GM13977 (cell line): Measurements from ENCODE around the gene RAP1GAP.

Experiments used
- DNase-seq: peaks from one replicate; pipeline ENCODE4 v3.0.0; 2012; ENCODE audit warnings: low spot score
- in situ Hi-C: fragments of 300-500 bp; cut with MboI; formaldehyde crosslinking; loops from one replicate; pipeline ENCODE4 v1.12.0; 2022; ENCODE audit warnings: low sequenced_read_pairs, low pct_unique_long_range_greater_than_20kb, mixed read lengths, inconsistent platforms; ENCODE audit not compliant: unreplicated experiment
- TF ChIP-seq, protein P1 (sequence below): IDR thresholded peaks from 2 replicates; pipeline ENCODE4 v1.5.1; 2012; ENCODE audit warnings: mild to moderate bottlenecking, control low read depth; ENCODE audit not compliant: insufficient read depth; ENCODE audit errors: extremely low read depth, missing control alignments

Gene RAP1GAP

DNA sequence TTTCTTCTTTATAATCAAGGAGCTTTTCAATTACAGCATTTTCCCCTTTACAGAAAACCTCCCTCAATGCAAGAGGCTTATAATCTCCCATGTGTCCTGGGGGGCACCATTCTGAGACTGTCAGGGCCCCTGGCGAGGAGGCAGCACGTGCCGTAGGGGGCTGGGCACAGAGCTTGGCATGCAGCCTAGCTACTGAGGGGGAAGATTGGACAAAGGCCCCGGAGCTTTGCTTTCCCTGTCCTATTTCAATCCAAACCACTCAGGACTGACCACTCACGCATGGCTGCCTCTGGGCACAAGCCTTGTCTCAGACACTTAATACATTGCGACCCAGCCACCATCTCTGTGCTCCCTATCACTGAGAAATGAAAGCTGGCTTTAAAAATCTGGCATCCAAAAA is 2.8 kb upstream of the RAP1GAP start:
- in situ Hi-C loops: no loop called here
- TF ChIP-seq, protein P1, sequence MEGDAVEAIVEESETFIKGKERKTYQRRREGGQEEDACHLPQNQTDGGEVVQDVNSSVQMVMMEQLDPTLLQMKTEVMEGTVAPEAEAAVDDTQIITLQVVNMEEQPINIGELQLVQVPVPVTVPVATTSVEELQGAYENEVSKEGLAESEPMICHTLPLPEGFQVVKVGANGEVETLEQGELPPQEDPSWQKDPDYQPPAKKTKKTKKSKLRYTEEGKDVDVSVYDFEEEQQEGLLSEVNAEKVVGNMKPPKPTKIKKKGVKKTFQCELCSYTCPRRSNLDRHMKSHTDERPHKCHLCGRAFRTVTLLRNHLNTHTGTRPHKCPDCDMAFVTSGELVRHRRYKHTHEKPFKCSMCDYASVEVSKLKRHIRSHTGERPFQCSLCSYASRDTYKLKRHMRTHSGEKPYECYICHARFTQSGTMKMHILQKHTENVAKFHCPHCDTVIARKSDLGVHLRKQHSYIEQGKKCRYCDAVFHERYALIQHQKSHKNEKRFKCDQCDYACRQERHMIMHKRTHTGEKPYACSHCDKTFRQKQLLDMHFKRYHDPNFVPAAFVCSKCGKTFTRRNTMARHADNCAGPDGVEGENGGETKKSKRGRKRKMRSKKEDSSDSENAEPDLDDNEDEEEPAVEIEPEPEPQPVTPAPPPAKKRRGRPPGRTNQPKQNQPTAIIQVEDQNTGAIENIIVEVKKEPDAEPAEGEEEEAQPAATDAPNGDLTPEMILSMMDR: no peak
- peak; percentile 8 for DNase-seq

DNA sequence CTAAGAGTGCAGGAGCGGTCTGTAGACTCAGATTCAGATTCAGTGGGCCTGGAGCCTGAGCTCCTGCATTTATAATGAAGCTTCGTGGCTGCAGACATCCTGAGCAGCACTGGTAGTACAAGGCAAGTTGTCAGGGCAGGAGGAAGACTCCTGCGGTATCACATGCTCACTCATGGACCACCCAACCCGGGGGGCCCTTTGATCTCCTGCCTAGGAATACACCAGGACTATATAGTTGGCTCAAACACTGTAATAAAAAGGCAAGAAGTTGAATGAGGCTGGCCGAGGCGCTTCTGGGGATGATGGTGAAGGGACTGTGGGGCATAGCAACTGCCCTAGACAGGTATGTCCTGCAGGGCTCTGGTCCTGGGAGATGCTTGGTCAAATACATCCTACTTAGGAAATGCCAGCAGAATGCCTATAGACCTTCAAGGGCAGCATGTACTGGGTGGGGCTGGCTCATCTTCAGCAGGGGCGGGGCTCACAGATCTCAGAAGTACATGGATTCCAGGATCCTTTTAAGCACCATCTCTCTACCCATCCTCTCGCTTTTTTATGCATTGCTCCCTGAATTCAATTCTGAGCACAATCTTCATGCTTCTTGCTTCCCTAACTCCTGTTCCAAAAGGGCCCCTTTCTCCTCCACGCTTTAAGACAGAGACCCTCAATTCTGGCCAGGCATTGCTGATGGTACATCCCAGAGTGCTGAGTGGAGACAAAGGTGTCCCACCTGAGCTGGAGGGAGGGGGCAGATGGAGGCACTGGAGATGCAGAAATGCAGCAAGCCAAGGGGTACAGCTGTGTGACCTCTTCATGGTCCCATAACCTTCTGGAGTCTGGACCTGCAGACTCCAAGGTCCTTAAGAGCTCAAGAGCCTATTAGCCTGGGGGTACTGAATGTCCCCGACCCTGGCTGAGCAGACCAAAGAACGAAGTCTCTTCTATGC is 2.1 kb upstream of the RAP1GAP start:
- DNase-seq: peak; percentile 12
- TF ChIP-seq, protein P1: no peak
- in situ Hi-C loops: no loop called here

DNA sequence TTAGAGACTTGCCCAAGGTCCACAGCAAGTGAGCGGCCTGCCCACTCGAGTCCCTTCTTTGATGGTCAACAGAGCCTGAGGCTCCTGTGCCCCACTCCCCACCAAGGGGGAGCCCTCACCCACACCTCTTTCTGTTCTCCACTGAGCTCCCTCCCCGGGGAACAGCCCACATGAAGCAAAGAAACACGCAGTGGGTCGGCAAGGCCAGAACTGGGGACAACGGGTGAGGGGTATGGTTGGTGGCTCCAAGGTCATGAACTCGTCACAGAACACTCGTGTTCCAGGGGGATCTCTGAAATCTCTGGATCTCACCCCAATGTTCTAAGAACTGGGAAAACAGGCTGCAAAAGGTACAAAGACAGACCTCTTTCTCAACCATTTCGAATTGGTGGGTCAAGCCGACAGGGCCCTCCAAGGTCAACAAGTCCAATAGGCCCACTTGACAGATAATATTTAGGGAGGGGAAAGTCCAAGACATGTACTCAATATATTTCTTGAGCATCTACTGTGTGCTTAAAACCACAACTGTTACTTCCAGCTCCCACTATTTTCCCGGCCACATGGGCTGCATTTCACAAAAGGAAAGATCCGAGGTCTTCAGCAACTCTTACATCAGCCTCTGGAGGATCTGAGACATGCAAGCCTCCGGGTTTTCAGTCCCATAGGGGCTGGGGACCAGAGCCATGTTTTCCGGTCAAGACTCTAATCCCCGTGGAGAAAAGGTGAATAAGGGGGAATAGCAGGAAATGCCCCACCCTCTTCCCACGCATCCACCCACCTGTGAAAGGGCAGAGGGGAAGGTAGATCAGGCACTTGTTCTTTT is 1.1 kb upstream of the RAP1GAP start:
- in situ Hi-C loops: no loop called here
- TF ChIP-seq, protein P1: no peak

DNA sequence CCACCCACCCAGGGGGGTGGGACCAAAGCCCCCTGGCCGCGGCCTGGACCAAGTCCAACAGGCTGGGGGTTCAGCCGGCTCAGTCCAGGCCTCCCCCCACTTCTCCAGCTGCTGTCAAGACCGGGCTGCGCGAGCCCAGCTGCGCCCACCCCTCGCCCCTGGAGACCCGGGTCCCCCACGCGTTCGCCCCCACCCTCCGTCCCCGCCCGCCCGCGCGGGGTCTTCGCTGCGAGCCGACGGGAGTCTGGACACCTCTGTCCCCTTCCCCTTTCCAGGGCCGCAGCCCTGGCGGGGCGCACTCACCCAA is 253 bp downstream of the RAP1GAP start:
- in situ Hi-C loops: no loop called here
- TF ChIP-seq, protein P1: no peak
- DNase-seq: no peak

More for the DNA sequence above, 1.1 kb upstream of the RAP1GAP start:
- DNase-seq: no peak

DNA sequence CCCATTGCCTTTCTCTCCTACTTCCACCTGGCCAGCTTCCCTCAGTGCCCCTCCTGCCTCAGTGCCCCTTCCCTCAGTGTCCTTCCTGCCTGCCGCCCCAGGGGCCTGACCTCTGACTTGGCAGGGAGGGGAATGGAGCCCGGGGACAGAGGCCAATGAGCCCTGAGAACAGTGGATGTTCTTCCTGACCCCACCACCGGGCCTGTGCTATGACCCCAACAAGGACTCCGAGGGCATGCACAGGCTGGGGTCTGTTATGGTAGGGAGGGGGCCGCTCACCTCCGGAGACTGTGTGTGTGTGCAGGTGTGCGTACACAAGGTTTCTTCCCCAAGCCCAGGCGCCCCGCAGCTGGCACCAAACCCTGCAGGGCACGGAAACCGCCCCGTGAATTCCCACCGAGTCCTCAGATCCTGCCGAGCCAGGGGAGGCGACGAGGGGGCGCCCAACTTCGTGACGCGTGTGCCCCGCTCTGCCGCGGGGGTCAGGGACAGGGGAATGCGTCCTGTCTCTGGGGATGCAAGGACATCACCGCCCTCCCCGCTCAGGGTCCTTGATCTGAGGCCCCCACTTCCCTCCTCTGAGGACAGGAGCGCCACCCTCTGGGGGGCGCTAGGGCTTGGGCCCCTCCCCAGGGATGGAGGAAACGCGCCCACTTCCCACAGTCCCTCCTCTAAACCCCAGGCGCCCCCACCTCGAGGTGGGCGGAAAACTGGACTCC is 766 bp downstream of the RAP1GAP start:
- in situ Hi-C loops: no loop called here
- TF ChIP-seq, protein P1: peak; percentile 19
- DNase-seq: peak; percentile 31
